Measurements from ENCODE around the gene LILRB2. TPM values are rescaled to one million over a fixed set of nuclear protein-coding genes. Genes with fewer than 3 reads are reported as not detected.
"Not testable (repeated sequence)": the region's sequence is repeated elsewhere in the genome, so short reads cannot be mapped to it uniquely, and the experiment has no call there.

LILRB2 gene
- total RNA-seq, 1 donor from 2014 or later: not detected

GRCh38 chr19:54274516-54274915, 6.4 kb downstream of the LILRB2 start:
- DNase-seq (ENCODE audit: low read depth): not testable (repeated sequence)

- DNase-seq (ENCODE audit: low read depth): no peak
These were observed 7.1 kb downstream of the LILRB2 start for GRCh38 chr19:54273821-54274220.

- DNase-seq (ENCODE audit: low read depth): not testable (repeated sequence)
These were observed 8.7 kb downstream of the LILRB2 start for GRCh38 chr19:54272181-54272580.

- DNase-seq (ENCODE audit: low read depth): not testable (repeated sequence)
These were observed 9.3 kb downstream of the LILRB2 start for GRCh38 chr19:54271587-54271986.

GRCh38 chr19:54271106-54271505, 9.8 kb downstream of the LILRB2 start:
- DNase-seq (ENCODE audit: low read depth): no peak

GRCh38 chr19:54268936-54269335, 12.0 kb downstream of the LILRB2 start:
- no peak for DNase-seq (ENCODE audit: low read depth)

GRCh38 chr19:54266133-54266532, 14.8 kb downstream of the LILRB2 start:
- DNase-seq (ENCODE audit: low read depth): peak; percentile 53

GRCh38 chr19:54262470-54262869, 18.4 kb downstream of the LILRB2 start:
- DNase-seq (ENCODE audit: low read depth): no peak

GRCh38 chr19:54262066-54262465, 18.8 kb downstream of the LILRB2 start:
- DNase-seq (ENCODE audit: low read depth): peak; percentile 9

- DNase-seq (ENCODE audit: low read depth): no peak
These were observed 23.8 kb downstream of the LILRB2 start, which contains the start of gene LILRB5 for GRCh38 chr19:54257116-54257480. TSS of gene LILRB5 (minus strand) at chr19:54257273. CDS start at chr19:54257193, 80 bp downstream.

GRCh38 chr19:54256250-54257115, 24.4 kb downstream of the LILRB2 start:
- DNase-seq (ENCODE audit: low read depth): no peak

GRCh38 chr19:54255105-54255775, 25.7 kb downstream of the LILRB2 start:
- no peak for DNase-seq (ENCODE audit: low read depth)

GRCh38 chr19:54254195-54254906, 26.6 kb downstream of the LILRB2 start:
- no peak for DNase-seq (ENCODE audit: low read depth)

GRCh38 chr19:54253331-54254194, 27.3 kb downstream of the LILRB2 start:
- DNase-seq (ENCODE audit: low read depth): no peak

- no peak for DNase-seq (ENCODE audit: low read depth)
These were observed 28.1 kb downstream of the LILRB2 start for GRCh38 chr19:54252845-54253244.

GRCh38 chr19:54252243-54252642, 28.7 kb downstream of the LILRB2 start:
- DNase-seq (ENCODE audit: low read depth): no peak

GRCh38 chr19:54248016-54248601, 32.8 kb downstream of the LILRB2 start:
- DNase-seq (ENCODE audit: low read depth): no peak

GRCh38 chr19:54247106-54247930, 33.6 kb downstream of the LILRB2 start:
- DNase-seq (ENCODE audit: low read depth): no peak

GRCh38 chr19:54245936-54246335, 35.0 kb downstream of the LILRB2 start:
- DNase-seq (ENCODE audit: low read depth): no peak

- DNase-seq (ENCODE audit: low read depth): not testable (repeated sequence)
These were observed 37.1 kb downstream of the LILRB2 start for GRCh38 chr19:54243809-54244208.
